ENCODE measurements around the gene ACAP2.

DNA sequence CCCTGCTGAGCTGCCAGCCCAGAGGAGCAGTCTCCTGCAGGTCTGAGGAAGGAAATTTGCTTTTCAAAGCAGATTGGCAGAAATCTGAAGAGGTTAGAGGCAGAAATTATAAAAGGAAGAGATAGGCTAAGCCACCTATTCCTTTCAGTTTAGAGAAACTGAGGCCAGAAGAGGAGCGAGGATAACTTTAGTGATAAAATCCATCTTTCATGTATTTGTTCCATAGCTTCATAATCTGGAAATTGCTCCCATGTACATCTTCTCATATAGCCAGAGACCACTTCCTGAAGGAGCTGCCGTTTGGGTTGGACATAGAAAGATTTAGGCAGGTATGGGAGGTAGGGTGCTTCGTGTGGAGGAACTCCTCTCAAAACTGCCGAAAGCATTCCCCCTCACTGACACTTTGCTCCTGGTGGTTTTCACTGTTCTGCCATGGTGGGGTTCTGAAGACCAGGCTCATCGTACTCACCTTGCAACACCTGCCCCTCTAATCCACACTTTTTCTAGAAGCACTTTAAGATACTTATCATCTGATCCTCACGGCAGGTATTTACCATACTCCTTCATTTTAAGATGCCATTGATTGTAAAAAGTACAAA is 670 bp upstream of the ACAP2 start:
- TF ChIP-seq POLR2A (IDR thresholded peaks at IDR 0.05) (no peak), EP300 (IDR thresholded peaks at IDR 0.05) (no peak)
- TF ChIP-seq, protein P1, sequence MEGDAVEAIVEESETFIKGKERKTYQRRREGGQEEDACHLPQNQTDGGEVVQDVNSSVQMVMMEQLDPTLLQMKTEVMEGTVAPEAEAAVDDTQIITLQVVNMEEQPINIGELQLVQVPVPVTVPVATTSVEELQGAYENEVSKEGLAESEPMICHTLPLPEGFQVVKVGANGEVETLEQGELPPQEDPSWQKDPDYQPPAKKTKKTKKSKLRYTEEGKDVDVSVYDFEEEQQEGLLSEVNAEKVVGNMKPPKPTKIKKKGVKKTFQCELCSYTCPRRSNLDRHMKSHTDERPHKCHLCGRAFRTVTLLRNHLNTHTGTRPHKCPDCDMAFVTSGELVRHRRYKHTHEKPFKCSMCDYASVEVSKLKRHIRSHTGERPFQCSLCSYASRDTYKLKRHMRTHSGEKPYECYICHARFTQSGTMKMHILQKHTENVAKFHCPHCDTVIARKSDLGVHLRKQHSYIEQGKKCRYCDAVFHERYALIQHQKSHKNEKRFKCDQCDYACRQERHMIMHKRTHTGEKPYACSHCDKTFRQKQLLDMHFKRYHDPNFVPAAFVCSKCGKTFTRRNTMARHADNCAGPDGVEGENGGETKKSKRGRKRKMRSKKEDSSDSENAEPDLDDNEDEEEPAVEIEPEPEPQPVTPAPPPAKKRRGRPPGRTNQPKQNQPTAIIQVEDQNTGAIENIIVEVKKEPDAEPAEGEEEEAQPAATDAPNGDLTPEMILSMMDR (IDR thresholded peaks at IDR 0.05), result no peak

All from tibial nerve (tissue), 4 donors.